ENCODE data around the gene TBX4.
"Not testable (repeated sequence)": the region's sequence is repeated elsewhere in the genome, so short reads cannot be mapped to it uniquely, and the experiment has no call there.

Gene TBX4

DNA sequence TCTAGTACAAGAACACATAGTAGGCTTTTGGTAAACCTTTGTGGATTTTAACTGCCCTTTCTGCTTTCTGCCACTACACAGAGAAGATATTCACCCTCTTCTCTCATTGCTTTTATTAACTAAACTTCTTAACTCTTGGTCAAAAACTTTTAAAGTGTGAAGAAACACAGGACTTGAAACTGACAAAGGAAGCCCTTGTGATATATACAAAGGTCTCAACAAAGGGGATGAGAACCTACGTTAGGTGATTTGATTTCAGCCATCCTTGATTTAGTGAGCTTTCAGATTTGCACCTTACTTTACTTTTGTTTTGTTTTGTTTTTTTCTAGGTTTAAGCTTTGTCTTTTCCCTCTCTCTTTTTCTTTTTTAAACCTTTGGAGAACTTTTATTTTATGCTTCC is 66.9 kb downstream of the TBX4 start:
- Mint-ChIP-seq H3K27ac (no peak overlapping the region), H3K4me3 (no peak overlapping the region), H3K4me1 (no peaks in the 10 kb centered on the region), H3K9me3 (no peaks in the 10 kb centered on the region), H3K27me3 (peaks cover 53% of the 10 kb centered on the region)
- no peak for DNase-seq
- ATAC-seq: no peak

DNA sequence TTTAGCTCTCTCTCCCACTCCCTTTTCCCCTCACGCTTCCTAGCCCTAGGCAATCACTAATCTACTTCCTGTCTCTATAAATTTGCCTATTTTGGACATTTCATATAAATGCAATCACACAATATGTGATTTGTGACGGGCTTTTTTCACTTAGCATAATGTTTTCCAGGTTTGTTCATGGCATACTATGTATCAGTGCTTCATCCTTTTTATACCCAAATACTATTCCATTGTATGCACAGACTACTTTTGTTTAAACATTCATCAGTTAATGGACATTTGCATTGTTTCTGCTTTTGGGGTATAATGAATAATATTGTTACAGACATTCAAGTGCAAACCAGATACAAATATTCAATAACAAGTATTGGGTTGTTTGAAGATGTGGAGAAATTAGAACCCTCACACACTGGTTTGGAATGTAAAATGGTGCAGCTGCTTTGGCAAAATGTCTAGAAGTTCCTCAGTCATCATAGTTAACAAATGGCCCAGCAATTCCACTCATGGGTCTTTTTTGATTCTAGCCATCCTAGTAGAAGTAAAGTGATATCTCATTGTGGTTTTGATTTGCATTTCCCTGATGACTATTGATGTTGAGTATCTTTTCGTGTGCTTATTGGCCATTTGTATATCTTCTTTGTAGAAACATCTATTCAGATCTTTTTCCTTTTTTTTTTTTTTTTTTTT is 67.7 kb downstream of the TBX4 start:
- Mint-ChIP-seq H3K27me3 (peaks cover 56% of the 10 kb centered on the region), H3K9me3 (no peaks in the 10 kb centered on the region), H3K27ac (no peak overlapping the region)

DNA sequence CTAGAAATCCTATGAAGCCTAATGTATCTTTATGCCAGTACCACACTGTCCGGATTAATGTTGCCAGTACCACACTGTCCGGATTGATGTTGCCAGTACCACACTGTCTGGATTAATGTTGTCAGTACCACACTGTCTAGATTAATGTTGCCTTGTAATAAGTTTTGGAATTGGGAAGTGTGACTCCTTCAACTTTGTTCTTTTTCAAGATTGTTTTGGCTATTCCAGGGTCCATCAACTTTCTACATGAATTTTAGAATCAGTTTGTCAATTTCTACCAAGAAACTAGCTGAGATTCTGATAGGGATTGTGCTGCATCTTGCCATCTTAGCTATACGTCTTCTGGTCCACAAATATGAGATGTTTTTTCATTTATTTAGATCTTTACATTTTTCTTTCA is 68.7 kb downstream of the TBX4 start:
- Mint-ChIP-seq H3K4me1 (no peaks in the 10 kb centered on the region), H3K4me3 (no peak overlapping the region), H3K27me3 (peaks cover 59% of the 10 kb centered on the region), H3K9me3 (no peaks in the 10 kb centered on the region), H3K27ac (no peak overlapping the region)
- DNase-seq (no peak), ATAC-seq (no peak)

More for the DNA sequence above, 67.7 kb downstream of the TBX4 start:
- Mint-ChIP-seq H3K4me1 (no peaks in the 10 kb centered on the region), H3K4me3 (no peak overlapping the region)
- ATAC-seq (no peak), DNase-seq (no peak)

DNA sequence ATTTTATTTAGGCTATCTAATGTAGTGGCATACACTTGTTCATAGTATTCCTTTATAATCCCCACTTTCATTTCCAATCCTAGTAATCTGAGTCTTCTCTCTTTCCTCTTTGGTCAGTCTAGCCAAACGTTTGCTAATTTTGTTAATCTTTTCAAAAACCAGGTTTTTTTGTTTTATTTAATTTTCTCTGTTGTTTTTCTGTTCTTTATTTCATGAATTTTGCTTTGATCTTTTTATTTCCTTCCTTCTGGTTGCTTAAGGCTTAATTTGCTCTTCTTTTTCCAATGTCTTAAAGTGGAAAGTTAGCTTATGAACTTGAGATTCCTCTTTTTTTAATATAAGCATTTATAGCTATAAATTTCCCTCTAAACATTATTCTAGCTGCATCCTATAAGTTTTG is 69.9 kb downstream of the TBX4 start:
- no peaks in the 10 kb centered on the region for H3K4me1 Mint-ChIP-seq
- H3K4me3 Mint-ChIP-seq: no peak overlapping the region
- no peak for ATAC-seq
- no peak overlapping the region for H3K27ac Mint-ChIP-seq
- no peaks in the 10 kb centered on the region for H3K9me3 Mint-ChIP-seq
- peaks cover 51% of the 10 kb centered on the region for H3K27me3 Mint-ChIP-seq
- DNase-seq: no peak

DNA sequence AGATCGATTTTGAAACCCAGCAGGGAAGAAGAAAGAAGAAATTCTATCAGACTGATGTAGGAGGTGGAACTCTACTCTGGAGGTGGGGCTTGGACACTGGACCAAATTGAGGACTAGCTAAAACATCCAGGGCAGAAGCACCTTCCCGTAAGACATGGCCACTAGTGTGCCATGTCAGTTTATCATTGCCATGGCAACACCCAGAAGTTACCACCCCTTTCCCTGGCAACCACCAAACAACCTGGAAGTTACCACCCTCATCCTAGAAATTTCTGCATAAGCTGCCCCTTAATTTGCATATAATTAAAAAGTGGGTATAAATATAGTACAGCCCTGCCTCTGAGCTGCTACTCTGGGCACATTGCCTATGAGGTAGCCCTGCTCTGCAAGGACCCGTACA is 72.1 kb downstream of the TBX4 start:
- Mint-ChIP-seq H3K4me1 (no peaks in the 10 kb centered on the region), H3K27ac (no peak overlapping the region), H3K9me3 (no peaks in the 10 kb centered on the region), H3K4me3 (no peak overlapping the region), H3K27me3 (peaks cover 49% of the 10 kb centered on the region)
- ATAC-seq: no peak
- no peak for DNase-seq

DNA sequence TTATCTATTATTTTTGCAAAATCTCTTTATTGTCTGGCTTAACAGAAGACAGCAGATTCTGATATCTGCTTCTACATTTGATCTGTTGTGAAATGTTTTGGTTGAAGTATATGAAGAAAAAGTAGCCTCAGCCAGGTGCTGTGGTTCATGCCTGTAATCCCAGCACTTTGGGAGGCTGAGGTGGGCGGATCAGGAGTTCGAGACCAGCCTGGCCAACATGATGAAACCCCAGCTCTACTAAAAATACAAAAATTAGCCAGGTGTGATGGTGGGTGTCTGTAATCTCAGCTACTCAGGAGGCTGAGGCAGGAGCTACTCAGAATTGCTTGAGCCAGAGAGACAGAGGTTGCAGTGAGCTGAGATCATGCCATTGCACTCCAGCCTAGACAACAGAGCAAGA is 75.2 kb downstream of the TBX4 start:
- not testable (repeated sequence) for H3K4me1 Mint-ChIP-seq, DNase-seq, H3K4me3 Mint-ChIP-seq, ATAC-seq, H3K27ac Mint-ChIP-seq, H3K9me3 Mint-ChIP-seq
- peaks cover 46% of the 10 kb centered on the region for H3K27me3 Mint-ChIP-seq

DNA sequence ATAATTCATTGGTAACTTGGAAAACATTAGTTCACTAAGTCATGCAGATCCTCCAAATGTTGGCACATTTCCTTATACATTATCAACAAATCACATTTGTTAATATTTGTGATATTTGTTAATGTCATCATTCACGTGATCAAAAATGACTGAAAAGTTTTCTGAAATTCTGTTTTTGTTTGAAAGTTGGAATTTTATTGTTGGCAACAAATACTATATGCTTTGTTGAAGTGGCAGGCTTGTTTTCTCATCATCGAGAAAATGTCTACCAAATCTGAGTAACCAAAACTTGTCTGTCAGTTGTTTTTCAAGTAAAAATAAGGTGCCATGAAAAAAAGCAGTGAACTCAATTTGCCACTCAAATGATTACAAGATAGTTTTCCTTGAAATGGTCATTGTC is 75.9 kb downstream of the TBX4 start:
- Mint-ChIP-seq H3K27me3 (peaks cover 43% of the 10 kb centered on the region), H3K4me1 (no peaks in the 10 kb centered on the region), H3K27ac (no peak overlapping the region), H3K4me3 (no peak overlapping the region), H3K9me3 (no peaks in the 10 kb centered on the region)
- DNase-seq: no peak
- ATAC-seq: no peak

DNA sequence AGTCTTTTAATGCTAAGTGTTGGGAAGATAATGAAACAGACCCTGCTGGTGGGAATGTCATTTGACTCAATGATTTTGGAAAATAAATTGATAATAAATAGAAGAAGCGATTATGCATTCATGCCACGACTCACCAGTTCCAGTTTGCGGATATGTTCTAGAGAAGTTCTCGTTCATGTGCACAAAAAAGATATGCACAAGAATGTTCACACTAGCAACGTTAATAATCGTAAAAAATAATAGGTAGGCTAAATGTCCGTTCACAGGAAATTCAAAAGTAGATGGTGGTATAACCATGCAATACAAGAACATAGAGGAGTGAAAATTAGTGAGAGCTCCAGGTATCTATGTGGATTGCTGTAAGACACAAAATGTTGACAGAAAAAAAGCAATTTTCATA is 79.0 kb downstream of the TBX4 start:
- Mint-ChIP-seq H3K4me1 (no peaks in the 10 kb centered on the region), H3K4me3 (no peak overlapping the region), H3K27me3 (peaks cover 24% of the 10 kb centered on the region), H3K9me3 (no peaks in the 10 kb centered on the region), H3K27ac (no peak overlapping the region)
- ATAC-seq: no peak
- no peak for DNase-seq

DNA sequence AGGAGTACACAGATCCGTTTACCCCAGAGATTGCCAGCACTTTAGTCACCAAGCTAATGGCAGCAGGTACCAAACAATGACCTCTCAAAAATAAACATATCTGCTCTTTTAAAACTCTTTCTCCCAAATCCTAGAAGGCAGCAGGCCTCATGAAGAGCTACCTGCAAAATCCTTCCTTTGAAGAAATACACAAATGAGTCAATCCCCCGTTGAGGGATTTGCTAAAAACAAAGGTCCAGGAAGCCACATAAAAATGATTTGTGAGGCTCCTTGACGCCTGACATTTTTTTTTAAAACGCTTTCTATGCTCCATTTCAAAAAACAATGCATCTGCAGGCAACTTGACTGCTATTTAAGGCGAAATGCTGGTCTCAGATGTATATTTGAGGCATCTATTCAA is 80.6 kb downstream of the TBX4 start:
- DNase-seq (no peak), ATAC-seq (no peak)
- Mint-ChIP-seq H3K4me3 (no peak overlapping the region), H3K4me1 (no peaks in the 10 kb centered on the region), H3K27ac (no peak overlapping the region), H3K27me3 (peaks cover 18% of the 10 kb centered on the region), H3K9me3 (no peaks in the 10 kb centered on the region)

DNA sequence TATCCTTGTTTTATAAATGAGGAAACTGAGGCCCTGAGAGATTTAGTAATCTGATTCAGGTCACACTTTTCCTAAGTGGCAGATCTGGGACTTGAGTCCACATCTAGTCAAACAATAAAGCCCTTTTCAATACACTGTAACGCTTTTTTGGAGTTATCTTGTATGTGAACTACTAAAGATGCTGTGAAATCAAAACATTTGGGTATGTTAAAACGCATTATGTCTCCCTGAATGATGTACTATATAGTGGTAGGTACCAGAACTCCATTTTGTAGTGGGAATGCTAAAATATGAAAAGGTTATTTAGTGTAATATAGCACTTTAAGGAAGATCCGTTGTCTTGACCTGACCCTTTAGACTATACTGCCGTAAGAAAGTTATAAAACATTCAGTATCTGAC is 81.6 kb downstream of the TBX4 start:
- Mint-ChIP-seq H3K9me3 (no peaks in the 10 kb centered on the region), H3K4me1 (no peaks in the 10 kb centered on the region), H3K27me3 (peaks cover 18% of the 10 kb centered on the region), H3K4me3 (no peak overlapping the region), H3K27ac (no peak overlapping the region)
- DNase-seq: no peak
- ATAC-seq: no peak

DNA sequence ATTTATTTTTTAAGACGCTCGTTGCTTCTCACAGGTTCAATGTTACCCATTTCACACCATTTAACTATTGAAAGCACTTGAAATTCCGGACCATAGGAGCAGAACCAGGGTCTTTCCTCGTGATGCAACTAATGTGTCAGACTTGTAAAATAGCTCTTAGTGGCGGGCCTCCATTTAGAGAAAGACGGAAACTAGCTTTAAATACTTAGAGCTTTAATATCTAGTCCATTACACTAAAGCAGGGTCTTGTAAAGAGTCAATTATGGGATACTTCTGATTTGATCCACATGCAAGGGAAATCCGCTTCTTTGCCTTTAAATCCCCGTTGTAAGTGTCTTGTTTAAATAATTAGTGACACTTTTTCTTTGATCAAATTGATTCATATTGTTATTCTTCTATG is 82.2 kb downstream of the TBX4 start:
- no peak for DNase-seq
- Mint-ChIP-seq H3K4me3 (no peak overlapping the region), H3K27ac (no peak overlapping the region), H3K9me3 (no peaks in the 10 kb centered on the region), H3K4me1 (no peaks in the 10 kb centered on the region), H3K27me3 (peaks cover 18% of the 10 kb centered on the region)
- ATAC-seq: no peak

All from stimulated activated naive CD8-positive, alpha-beta T cell treated with anti-CD3 and anti-CD28 coated beads, Interleukin-15, amount 100 ng/mL, for 72 hours (primary cell).